A549 (cell line): Measurements from ENCODE around the gene ANO4. TPM values are rescaled to one million over a fixed set of nuclear protein-coding genes. Genes with fewer than 3 reads are reported as not detected.

Experiments
- ATAC-seq, 2 experiments: fragments of 200-7000 bp in 1 of 2; fragments of >200 bp in 1 of 2; cut with Nextera tagmentation in 1 of 2; cut with Tn5 transposase in 1 of 2; 3 replicates each; pipeline versions ENCODE4 v1.8.0 to v1.9.1; 2018 to 2020; ENCODE audit warnings: mild to moderate bottlenecking in 1 of 2, moderate library complexity in 1 of 2
- CTCF ChIA-PET: fragments of 300-600 bp; sonication (Branson Sonifier 250); formaldehyde crosslinking; extraction: SDS; loops from one replicate; lab custom pipeline; 2021; ENCODE audit warnings: antibody characterized with exemption, inconsistent platforms; lab: Yijun Ruan, JAX
- POLR2A ChIA-PET: fragments of 350-600 bp; formaldehyde crosslinking; extraction: SDS; loops from one replicate; lab custom pipeline; 2021; ENCODE audit warnings: antibody characterized with exemption, inconsistent platforms; lab: Yijun Ruan, JAX
- DNase-seq, 2 experiments: peaks; one replicate each; pipeline versions ENCODE4 v3.0.0 to v3.0.0-alpha.2; 2011 to 2016; ENCODE audit warnings: low read depth in 1 of 2, low spot score in 1 of 2
- FAIRE-seq: peaks from 2 replicates; lab custom pipeline; 2011; peaks lifted over from hg19 to GRCh38; lab: Jason Lieb, UNC
- H3K27ac ChIP-seq, 2 experiments: fragments of >200 bp; sonication (Bioruptor Twin); formaldehyde crosslinking; 3 replicates each; pipeline ENCODE4 v1.5.1; 2016 to 2017
- H3K4me1 ChIP-seq: fragments of >200 bp; sonication (Bioruptor Twin); formaldehyde crosslinking; 3 replicates; pipeline ENCODE4 v1.6.1; 2016
- H3K4me2 ChIP-seq: fragments of >200 bp; sonication (Bioruptor Twin); formaldehyde crosslinking; 3 replicates; pipeline ENCODE4 v1.6.1; 2016
- H3K4me3 ChIP-seq: fragments of >200 bp; sonication (Bioruptor Twin); formaldehyde crosslinking; 3 replicates; pipeline ENCODE4 v1.5.1; 2016
- H3K9me3 ChIP-seq: fragments of >200 bp; sonication (Bioruptor Twin); formaldehyde crosslinking; 3 replicates; pipeline ENCODE4 v1.6.1; 2016
- CEBPB ChIP-seq, 2 experiments: fragments of >200 bp in 1 of 2; sonication (Bioruptor Twin) in 1 of 2; formaldehyde crosslinking in 1 of 2; IDR thresholded peaks; 2 replicates each; pipeline ENCODE4 v1.6.1; 2012 to 2016
- EHF ChIP-seq: fragments of 250-450 bp; sonication (Bioruptor Pico); IDR thresholded peaks from 2 replicates; pipeline ENCODE4 v1.5.0; 2020; ENCODE audit warnings: mild to moderate bottlenecking
- ESRRA ChIP-seq: fragments of 150-350 bp; IDR thresholded peaks from 2 replicates; pipeline ENCODE4 v1.6.1; 2014; ENCODE audit warnings: mild to moderate bottlenecking, low read length, borderline replicate concordance
- HES2 ChIP-seq: fragments of >200 bp; sonication (Bioruptor Twin); formaldehyde crosslinking; IDR thresholded peaks from 2 replicates; pipeline ENCODE4 v1.6.1; 2016
- HOXB13 ChIP-seq: fragments of 250-450 bp; sonication (Bioruptor Pico); IDR thresholded peaks from 2 replicates; pipeline ENCODE4 v1.5.0; 2020; ENCODE audit warnings: low read depth, mild to moderate bottlenecking, moderate library complexity
- HOXB5 ChIP-seq: fragments of 250-450 bp; sonication (Bioruptor Pico); IDR thresholded peaks from 2 replicates; pipeline ENCODE4 v1.5.0; 2020; ENCODE audit warnings: mild to moderate bottlenecking, moderate library complexity
- MAFK ChIP-seq: fragments of 450-650 bp; IDR thresholded peaks from 2 replicates; pipeline ENCODE4 v1.6.1; 2014; ENCODE audit not compliant: partially characterized antibody
- MAZ ChIP-seq: fragments of 150-350 bp; IDR thresholded peaks from 2 replicates; pipeline ENCODE4 v1.6.1; 2014; ENCODE audit warnings: antibody characterized with exemption, low read depth, low read length, borderline replicate concordance
- NFE2L2 ChIP-seq: fragments of 150-350 bp; conservative IDR thresholded peaks from 2 replicates; pipeline ENCODE4 v1.6.1; 2014; ENCODE audit warnings: low read length
- NR3C1 ChIP-seq: fragments of >200 bp; sonication (Bioruptor Twin); formaldehyde crosslinking; IDR thresholded peaks from 3 replicates; pipeline ENCODE4 v1.6.1; 2017
- RFX5 ChIP-seq: fragments of 450-650 bp; IDR thresholded peaks from 2 replicates; pipeline ENCODE4 v1.7.1; 2014; ENCODE audit warnings: antibody characterized with exemption, mild to moderate bottlenecking, moderate library complexity
- RNF2 ChIP-seq: fragments of 200-600 bp; sonication (generic); IDR thresholded peaks from 2 replicates; pipeline ENCODE4 v1.6.1; 2016; ENCODE audit warnings: low read depth, mild to moderate bottlenecking, antibody characterized with exemption, moderate library complexity, borderline replicate concordance
- SREBF2 ChIP-seq: fragments of 450-650 bp; IDR thresholded peaks from 2 replicates; pipeline ENCODE4 v1.6.1; 2014; ENCODE audit warnings: mild to moderate bottlenecking, moderate library complexity
- TFCP2L1 ChIP-seq: fragments of 250-450 bp; sonication (Bioruptor Pico); IDR thresholded peaks from 2 replicates; pipeline ENCODE4 v1.5.0; 2021; ENCODE audit warnings: mild to moderate bottlenecking
- TP53 ChIP-seq: fragments of 250-450 bp; sonication (Bioruptor Pico); IDR thresholded peaks from 2 replicates; pipeline ENCODE4 v1.5.0; 2021; ENCODE audit warnings: mild to moderate bottlenecking, moderate library complexity
- USF2 ChIP-seq: fragments of 450-650 bp; IDR thresholded peaks from 2 replicates; pipeline ENCODE4 v1.6.1; 2014; ENCODE audit warnings: antibody characterized with exemption
- ZFP36 ChIP-seq: fragments of 450-650 bp; IDR thresholded peaks from 2 replicates; pipeline ENCODE4 v1.6.1; 2014; ENCODE audit warnings: borderline replicate concordance; ENCODE audit not compliant: partially characterized antibody
- ZSCAN20 ChIP-seq: fragments of 250-450 bp; sonication (Bioruptor Pico); IDR thresholded peaks from 2 replicates; pipeline ENCODE4 v1.8.0; 2022; ENCODE audit warnings: mild to moderate bottlenecking, moderate library complexity
- WGBS: methylation state at CpG from one replicate; pipeline ENCODE4 v1.1.6; 2017; ENCODE audit errors: missing lambda C conversion rate; 5-methylcytosine and 5-hydroxymethylcytosine counted together
- polyA plus RNA-seq, 4 experiments: library from polyadenylated mRNA; depleted of rRNA in 3 of 4; stranded (reverse); fragments of >200 nt; fragmentation: RNase III in 1 of 4; extraction: RNeasy Plus Mini Kit Qiagen cat#74134 plus additional on column Dnase treatment in 1 of 4; gene quantifications; 2 replicates in 3 of 4; 3 replicates in 1 of 4; pipeline ENCODE4 v1.2.3, GENCODE V29; 2011 to 2017
- TF ChIP-seq, protein P1 (sequence below): fragments of 150-350 bp; IDR thresholded peaks from 2 replicates; pipeline ENCODE4 v1.6.1; 2014; ENCODE audit warnings: low read depth, mild to moderate bottlenecking, low read length

The ANO4 gene
- polyA plus RNA-seq, 2 of the 4 experiments (the other 2 are of a cell fraction) = 0.17 TPM; not detected in 1

DNA sequence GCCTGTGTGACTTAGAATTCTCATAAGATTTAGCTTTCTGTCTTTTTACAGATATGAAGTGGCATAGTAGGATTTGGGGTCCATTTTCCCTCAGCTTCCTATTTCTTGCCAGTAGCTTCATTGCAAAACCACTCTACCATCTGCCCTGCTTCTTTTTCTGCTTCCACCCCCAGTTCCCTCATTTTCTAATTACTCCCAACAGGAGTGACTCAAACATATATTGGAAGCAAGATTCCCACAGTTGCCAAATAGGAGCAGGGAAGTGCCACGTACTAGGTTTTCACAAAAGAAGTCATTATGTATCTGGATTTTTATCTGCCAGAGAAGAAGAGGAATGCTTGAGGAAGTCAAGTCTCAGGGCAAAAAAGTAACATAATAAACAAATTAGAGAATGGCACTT is 64.1 kb downstream of the ANO4 start:
- ChIA-PET POLR2A (no interaction called here), CTCF (no interaction called here)
- FAIRE-seq = no peak
- WGBS = 0% methylated on average over 1 of the region's 1 CpG
- Histone ChIP-seq H3K4me3 (no peak overlapping the region), H3K27ac (no peak overlapping the region), H3K4me1 (no peaks in the 10 kb centered on the region), H3K9me3 (no peaks in the 10 kb centered on the region), H3K4me2 (no peak overlapping the region)
- TF ChIP-seq ZSCAN20 (CRISPR knock-in tag) (no peak), EHF (CRISPR knock-in tag) (no peak), TP53 (CRISPR knock-in tag) (no peak)
- DNase-seq = no peak
- ATAC-seq = no peak

- CTCF ChIA-PET = no interaction called here
Measured at GRCh38 chr12:100859063-100859627, 64.6 kb downstream of the ANO4 start.

GRCh38 chr12:100860611-100861010 is 66.0 kb downstream of the ANO4 start:
- ATAC-seq (no peak), DNase-seq (no peak), FAIRE-seq (no peak)
- POLR2A ChIA-PET = no interaction called here
- Histone ChIP-seq H3K4me1 (no peaks in the 10 kb centered on the region), H3K4me3 (no peak overlapping the region), H3K4me2 (no peak overlapping the region), H3K27ac (no peak overlapping the region), H3K9me3 (no peaks in the 10 kb centered on the region)
- TF ChIP-seq MAFK = no peak
- TF ChIP-seq USF2 = no peak
- CTCF ChIA-PET = no interaction called here
- WGBS = 56% methylated on average over 8 of the region's 8 CpGs

More at GRCh38 chr12:100859063-100859627, 64.6 kb downstream of the ANO4 start:
- TF ChIP-seq SREBF2 = no peak
- FAIRE-seq = no peak
- no peak for DNase-seq
- no peak overlapping the region for H3K27ac ChIP-seq
- H3K4me2 ChIP-seq = no peak overlapping the region
- no peaks in the 10 kb centered on the region for H3K4me1 ChIP-seq
- no peak overlapping the region for H3K4me3 ChIP-seq
- H3K9me3 ChIP-seq = no peaks in the 10 kb centered on the region
- no peak for ATAC-seq
- under 1% methylated on average over 5 of the region's 5 CpGs for WGBS
- POLR2A ChIA-PET = no interaction called here

DNA sequence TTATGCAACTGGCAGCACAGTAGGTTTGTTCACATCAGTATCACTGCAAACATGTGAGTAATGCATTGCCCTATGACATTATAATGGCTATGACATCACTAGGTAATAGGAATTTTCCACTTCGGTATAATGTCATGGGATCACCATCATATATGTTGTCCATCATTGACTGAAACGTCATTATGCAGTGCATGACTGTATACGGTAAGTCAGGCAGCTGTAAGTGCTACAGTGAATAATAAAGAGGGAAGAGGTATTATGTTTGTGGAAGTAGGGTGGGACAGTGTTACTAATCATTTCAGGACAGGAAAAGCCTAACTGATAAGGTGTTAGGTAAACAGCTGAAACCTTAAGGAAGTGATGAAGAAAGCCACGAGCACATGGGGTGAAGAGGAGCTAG is 68.1 kb downstream of the ANO4 start:
- Histone ChIP-seq H3K27ac (no peak overlapping the region), H3K9me3 (no peaks in the 10 kb centered on the region), H3K4me1 (no peaks in the 10 kb centered on the region), H3K4me3 (no peak overlapping the region), H3K4me2 (no peak overlapping the region)
- CTCF ChIA-PET = interaction anchor here (1.5 kb wide), 1 partner anchor 9 kb away, joined by 4 read pairs; no protein-coding TSS in a partner anchor
- TF ChIP-seq ESRRA (no peak), NFE2L2 (no peak), RFX5 (no peak), CEBPB (IDR thresholded peaks at IDR 0.05) (no peak), HOXB13 (CRISPR knock-in tag) (no peak), MAZ (no peak), NR3C1 (no peak), HOXB5 (CRISPR knock-in tag) (no peak), TFCP2L1 (CRISPR knock-in tag) (no peak), USF2 (no peak), RNF2 (no peak), ZFP36 (no peak), HES2 (no peak), TP53 (CRISPR knock-in tag) (no peak)
- TF ChIP-seq, protein P1, sequence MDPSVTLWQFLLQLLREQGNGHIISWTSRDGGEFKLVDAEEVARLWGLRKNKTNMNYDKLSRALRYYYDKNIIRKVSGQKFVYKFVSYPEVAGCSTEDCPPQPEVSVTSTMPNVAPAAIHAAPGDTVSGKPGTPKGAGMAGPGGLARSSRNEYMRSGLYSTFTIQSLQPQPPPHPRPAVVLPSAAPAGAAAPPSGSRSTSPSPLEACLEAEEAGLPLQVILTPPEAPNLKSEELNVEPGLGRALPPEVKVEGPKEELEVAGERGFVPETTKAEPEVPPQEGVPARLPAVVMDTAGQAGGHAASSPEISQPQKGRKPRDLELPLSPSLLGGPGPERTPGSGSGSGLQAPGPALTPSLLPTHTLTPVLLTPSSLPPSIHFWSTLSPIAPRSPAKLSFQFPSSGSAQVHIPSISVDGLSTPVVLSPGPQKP = no peak
- FAIRE-seq = no peak
- 3% methylated on average over 4 of the region's 4 CpGs for WGBS
- POLR2A ChIA-PET = no interaction called here
- no peak for DNase-seq
- no peak for ATAC-seq
